CD1c-positive myeloid dendritic cell (primary cell): ENCODE measurements around the gene ST14.

Experiments
- DNase-seq: peaks from one replicate; pipeline ENCODE4 v3.0.0-alpha.2; 2016; ENCODE audit errors: extremely low spot score

Gene ST14

GRCh38 chr11:130159657-130160497 is at the start of gene ST14:
Gene ST14, plus strand, starts transcription at chr11:130159782. Its CDS starts 198 bp downstream, at chr11:130159980.
- peak; percentile 63 for DNase-seq

- DNase-seq: no peak
These were observed 49.1 kb upstream of the ST14 start for GRCh38 chr11:130110339-130111108.

- DNase-seq: no peak
These were observed 47.3 kb upstream of the ST14 start for GRCh38 chr11:130112071-130112830.

- no peak for DNase-seq
These were observed 45.3 kb upstream of the ST14 start for GRCh38 chr11:130114281-130114680.

GRCh38 chr11:130114726-130115125 is 44.9 kb upstream of the ST14 start:
- no peak for DNase-seq

GRCh38 chr11:130115218-130115617 is 44.4 kb upstream of the ST14 start:
- no peak for DNase-seq

- no peak for DNase-seq
These were observed 41.4 kb upstream of the ST14 start for GRCh38 chr11:130118165-130118564.

GRCh38 chr11:130118636-130119387 is 40.8 kb upstream of the ST14 start:
- DNase-seq: no peak

GRCh38 chr11:130120045-130120444 is 39.5 kb upstream of the ST14 start:
- DNase-seq: no peak

- no peak for DNase-seq
These were observed 38.1 kb upstream of the ST14 start for GRCh38 chr11:130121445-130121978.

GRCh38 chr11:130122141-130122575 is 37.4 kb upstream of the ST14 start:
- peak; percentile 35 for DNase-seq

GRCh38 chr11:130123414-130124040 is 36.1 kb upstream of the ST14 start:
- no peak for DNase-seq

GRCh38 chr11:130124096-130124495 is 35.5 kb upstream of the ST14 start:
- DNase-seq: peak; percentile 95

- no peak for DNase-seq
These were observed 33.9 kb upstream of the ST14 start for GRCh38 chr11:130125638-130126037.

GRCh38 chr11:130126516-130126915 is 33.1 kb upstream of the ST14 start:
- peak; percentile 39 for DNase-seq

GRCh38 chr11:130127509-130127908 is 32.1 kb upstream of the ST14 start:
- DNase-seq: no peak

- DNase-seq: no peak
These were observed 31.0 kb upstream of the ST14 start for GRCh38 chr11:130128626-130129025.

GRCh38 chr11:130129922-130130321 is 29.7 kb upstream of the ST14 start:
- DNase-seq: no peak

- DNase-seq: peak; percentile 84
These were observed 27.4 kb upstream of the ST14 start for GRCh38 chr11:130131961-130132850.

GRCh38 chr11:130133716-130134115 is 25.9 kb upstream of the ST14 start:
- DNase-seq: no peak
